ENCODE results near the gene ZNF236. TPM values are rescaled to one million over a fixed set of nuclear protein-coding genes. Genes with fewer than 3 reads are reported as not detected.

The ZNF236 gene
- total RNA-seq, 4 donors from 2014 or later = 6.2 to 16.5 (median 10.7) TPM

DNA sequence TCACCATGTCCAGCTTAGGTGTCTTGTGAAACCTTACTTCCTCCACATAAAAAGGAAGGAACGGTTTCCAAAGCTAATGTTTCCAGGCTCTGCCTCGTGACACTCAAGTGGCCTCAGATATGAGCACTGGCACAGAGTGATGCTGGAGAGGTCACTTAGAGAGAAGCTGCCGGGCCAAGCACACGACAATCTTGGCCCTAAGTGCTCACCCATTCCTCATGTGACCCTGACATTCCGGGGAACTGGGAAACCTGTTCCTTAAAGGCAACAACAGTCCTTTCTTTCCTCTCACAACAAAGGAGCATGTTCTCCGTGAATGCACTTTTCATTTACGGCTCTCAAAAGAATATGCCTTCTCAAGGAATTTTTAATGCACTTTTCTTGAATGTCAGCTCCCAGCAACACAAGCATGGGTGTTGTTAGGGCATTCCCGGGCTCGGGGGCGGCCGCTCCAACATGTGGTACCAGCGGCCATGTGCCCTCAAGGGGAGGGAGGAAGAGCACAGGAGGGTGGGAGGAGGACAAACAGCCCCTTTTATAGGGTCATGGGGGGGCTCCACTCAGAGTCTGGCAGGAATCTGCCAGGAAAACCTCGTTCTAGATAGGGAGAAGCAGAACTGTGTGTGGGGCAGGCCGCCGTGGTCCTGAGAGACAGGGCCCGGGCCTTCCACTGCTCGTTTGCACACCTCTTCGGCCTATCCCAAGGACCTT, 191.6 kb downstream of the ZNF236 start:
- Histone ChIP-seq H3K4me1 (peaks cover 0 to 19% (median 6%) of the 10 kb centered on the region in 3 donors), H3K9me3 (no peaks in the 10 kb centered on the region), H3K27ac (peak overlapping the region in 3 of 4 donors; percentile 19 to 65 (median 43)), H3K36me3 (peaks cover 0 to 71% (median 9%) of the 10 kb centered on the region in 3 donors), H3K27me3 (no peaks in the 10 kb centered on the region), H3K4me3 (no peak overlapping the region)
- DNase-seq = no peak
- no peak for TF ChIP-seq POLR2A (IDR thresholded peaks at IDR 0.05)
- TF ChIP-seq, protein P1, sequence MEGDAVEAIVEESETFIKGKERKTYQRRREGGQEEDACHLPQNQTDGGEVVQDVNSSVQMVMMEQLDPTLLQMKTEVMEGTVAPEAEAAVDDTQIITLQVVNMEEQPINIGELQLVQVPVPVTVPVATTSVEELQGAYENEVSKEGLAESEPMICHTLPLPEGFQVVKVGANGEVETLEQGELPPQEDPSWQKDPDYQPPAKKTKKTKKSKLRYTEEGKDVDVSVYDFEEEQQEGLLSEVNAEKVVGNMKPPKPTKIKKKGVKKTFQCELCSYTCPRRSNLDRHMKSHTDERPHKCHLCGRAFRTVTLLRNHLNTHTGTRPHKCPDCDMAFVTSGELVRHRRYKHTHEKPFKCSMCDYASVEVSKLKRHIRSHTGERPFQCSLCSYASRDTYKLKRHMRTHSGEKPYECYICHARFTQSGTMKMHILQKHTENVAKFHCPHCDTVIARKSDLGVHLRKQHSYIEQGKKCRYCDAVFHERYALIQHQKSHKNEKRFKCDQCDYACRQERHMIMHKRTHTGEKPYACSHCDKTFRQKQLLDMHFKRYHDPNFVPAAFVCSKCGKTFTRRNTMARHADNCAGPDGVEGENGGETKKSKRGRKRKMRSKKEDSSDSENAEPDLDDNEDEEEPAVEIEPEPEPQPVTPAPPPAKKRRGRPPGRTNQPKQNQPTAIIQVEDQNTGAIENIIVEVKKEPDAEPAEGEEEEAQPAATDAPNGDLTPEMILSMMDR (IDR thresholded peaks at IDR 0.05) = no peak
- intact Hi-C loops (cut with DNase I) = no loop called here
- WGBS, 2 donors = 77 to 84% methylated on average over 14 of the region's 18 CpGs

- WGBS, 2 donors = 74 to 88% methylated on average over 5 of the region's 5 CpGs
- Histone ChIP-seq H3K27ac (peak overlapping the region in 3 of 4 donors; percentile 19 to 65 (median 43)), H3K9me3 (no peaks in the 10 kb centered on the region), H3K36me3 (peaks cover 0 to 65% (median 9%) of the 10 kb centered on the region in 3 donors), H3K4me1 (peaks cover 0 to 19% (median 6%) of the 10 kb centered on the region in 3 donors), H3K4me3 (no peak overlapping the region), H3K27me3 (no peaks in the 10 kb centered on the region)
- DNase-seq = no peak
- intact Hi-C loops (cut with DNase I) = no loop called here
- no peak for TF ChIP-seq POLR2A (IDR thresholded peaks at IDR 0.05)
- TF ChIP-seq, protein P1 (IDR thresholded peaks at IDR 0.05) = no peak
Measured at GRCh38 chr18:77014538-77014937, 192.2 kb downstream of the ZNF236 start.

- H3K4me3 ChIP-seq = no peak overlapping the region
- no peaks in the 10 kb centered on the region for H3K27me3 ChIP-seq
- peaks cover 0 to 19% (median 6%) of the 10 kb centered on the region in 3 donors for H3K4me1 ChIP-seq
- DNase-seq = no peak
- TF ChIP-seq, protein P1 (IDR thresholded peaks at IDR 0.05) = no peak
- no peak for TF ChIP-seq POLR2A (IDR thresholded peaks at IDR 0.05)
- H3K36me3 ChIP-seq = peaks cover 0 to 59% (median 9%) of the 10 kb centered on the region in 3 donors
- intact Hi-C loops (cut with DNase I) = no loop called here
- peak overlapping the region in 1 of 4 donors; percentile 6 for H3K27ac ChIP-seq
- 66 to 68% methylated on average over 4 of the region's 4 CpGs for WGBS, 2 donors
- H3K9me3 ChIP-seq = no peaks in the 10 kb centered on the region
Measured at GRCh38 chr18:77015169-77015568, 192.8 kb downstream of the ZNF236 start.

GRCh38 chr18:77015771-77016710, 193.7 kb downstream of the ZNF236 start:
- Histone ChIP-seq H3K27me3 (no peaks in the 10 kb centered on the region), H3K27ac (no peak overlapping the region), H3K36me3 (peaks cover 0 to 52% (median 9%) of the 10 kb centered on the region in 3 donors), H3K4me1 (peaks cover 0 to 19% (median 6%) of the 10 kb centered on the region in 3 donors), H3K9me3 (no peaks in the 10 kb centered on the region), H3K4me3 (no peak overlapping the region)
- 78 to 79% methylated on average over 15 to 16 of the region's 16 CpGs for WGBS, 2 donors
- no peak for DNase-seq
- intact Hi-C loops (cut with DNase I) = no loop called here
- TF ChIP-seq POLR2A (IDR thresholded peaks at IDR 0.05) = no peak
- TF ChIP-seq, protein P1 (IDR thresholded peaks at IDR 0.05) = no peak
